SU-DHL-6 (cell line): ENCODE data around the gene MAP3K15.

Experiments used
- EZH2phosphoT487 ChIP-seq: fragments of 200-600 bp; sonication (generic), shearing (Covaris generic); conservative IDR thresholded peaks from 2 replicates; pipeline ENCODE4 v1.6.1; 2018; ENCODE audit warnings: mild to moderate bottlenecking, antibody characterized with exemption, low read length, moderate library complexity, mixed read lengths
- TF ChIP-seq, protein P1 (sequence below): fragments of 200-600 bp; sonication (generic); IDR thresholded peaks from one replicate; pipeline ENCODE4 v1.5.1; 2017; ENCODE audit warnings: antibody characterized with exemption, mild to moderate bottlenecking, low read length, moderate library complexity; ENCODE audit not compliant: insufficient read depth, poor library complexity, severe bottlenecking

DNA sequence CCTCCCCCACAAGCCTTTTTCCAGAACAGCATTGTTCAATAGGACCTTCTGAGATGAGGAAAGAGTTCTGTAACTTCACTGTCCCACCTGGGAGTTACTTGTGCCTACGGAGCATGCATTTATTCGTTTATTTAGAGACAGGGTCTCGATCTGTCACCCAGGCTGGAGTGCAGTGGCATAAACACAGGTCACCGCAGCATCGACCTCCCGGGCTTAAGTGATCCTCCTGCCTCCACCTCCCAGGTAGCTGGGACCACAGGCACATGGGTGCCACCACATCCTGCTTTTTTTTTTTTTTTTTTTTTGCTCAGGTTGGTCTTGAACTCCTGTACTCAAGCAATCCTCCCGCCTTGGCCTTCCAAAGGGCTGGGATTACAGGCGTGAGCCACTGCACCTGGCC lies 2.9 kb downstream of the MAP3K15 start:
- TF ChIP-seq, protein P1, sequence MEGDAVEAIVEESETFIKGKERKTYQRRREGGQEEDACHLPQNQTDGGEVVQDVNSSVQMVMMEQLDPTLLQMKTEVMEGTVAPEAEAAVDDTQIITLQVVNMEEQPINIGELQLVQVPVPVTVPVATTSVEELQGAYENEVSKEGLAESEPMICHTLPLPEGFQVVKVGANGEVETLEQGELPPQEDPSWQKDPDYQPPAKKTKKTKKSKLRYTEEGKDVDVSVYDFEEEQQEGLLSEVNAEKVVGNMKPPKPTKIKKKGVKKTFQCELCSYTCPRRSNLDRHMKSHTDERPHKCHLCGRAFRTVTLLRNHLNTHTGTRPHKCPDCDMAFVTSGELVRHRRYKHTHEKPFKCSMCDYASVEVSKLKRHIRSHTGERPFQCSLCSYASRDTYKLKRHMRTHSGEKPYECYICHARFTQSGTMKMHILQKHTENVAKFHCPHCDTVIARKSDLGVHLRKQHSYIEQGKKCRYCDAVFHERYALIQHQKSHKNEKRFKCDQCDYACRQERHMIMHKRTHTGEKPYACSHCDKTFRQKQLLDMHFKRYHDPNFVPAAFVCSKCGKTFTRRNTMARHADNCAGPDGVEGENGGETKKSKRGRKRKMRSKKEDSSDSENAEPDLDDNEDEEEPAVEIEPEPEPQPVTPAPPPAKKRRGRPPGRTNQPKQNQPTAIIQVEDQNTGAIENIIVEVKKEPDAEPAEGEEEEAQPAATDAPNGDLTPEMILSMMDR: no peak
- TF ChIP-seq EZH2phosphoT487: no peak
